Kidney (tissue), 14 donors: ENCODE data around the gene CFAP91. TPM values are rescaled to one million over a fixed set of nuclear protein-coding genes. Genes with fewer than 3 reads are reported as not detected.
A peak's percentile ranks its signal among the peaks of the same experiment; 100 is the strongest.

Source experiments
- DNase-seq, 5 donors: peaks; one replicate each; pipeline ENCODE4 v3.0.0-alpha.2; 2013 to 2020
- FAIRE-seq: peaks from 2 replicates; lab custom pipeline; 2012; peaks lifted over from hg19 to GRCh38; lab: Jason Lieb, UNC
- H3K27ac ChIP-seq, 2 donors: one replicate each; pipeline ENCODE4 v1.7.0; 2013; ENCODE audit warnings: low read depth in 2 of 2, low read length in 2 of 2, inconsistent platforms in 1 of 2
- H3K27me3 ChIP-seq: one replicate; pipeline ENCODE4 v1.7.1; 2013; ENCODE audit warnings: low read length, inconsistent platforms; ENCODE audit not compliant: control insufficient read depth, insufficient read depth
- H3K36me3 ChIP-seq, 3 donors: one replicate each; pipeline versions ENCODE4 v1.7.0 to v1.7.1; 2013; ENCODE audit warnings: low read length in 3 of 3, control low read depth in 1 of 3, inconsistent platforms in 1 of 3; ENCODE audit not compliant: insufficient read depth in 3 of 3, control insufficient read depth in 2 of 3
- H3K4me1 ChIP-seq, 3 donors: one replicate each; pipeline versions ENCODE4 v1.7.0 to v1.7.1; 2013; ENCODE audit warnings: low read length in 3 of 3, inconsistent platforms in 1 of 3, low read depth in 1 of 3; ENCODE audit not compliant: control insufficient read depth in 2 of 3, insufficient read depth in 2 of 3
- H3K4me3 ChIP-seq, 3 donors: one replicate each; pipeline versions ENCODE4 v1.7.0 to v1.8.1; 2013; ENCODE audit warnings: low read length in 3 of 3, control low read depth in 1 of 3, inconsistent platforms in 1 of 3
- H3K9ac ChIP-seq, 3 donors: one replicate each; pipeline versions ENCODE4 v1.7.0 to v1.7.1; 2013; ENCODE audit warnings: low read length in 3 of 3, control low read depth in 1 of 3, inconsistent platforms in 1 of 3
- H3K9me3 ChIP-seq, 3 donors: one replicate each; pipeline versions ENCODE4 v1.7.0 to v1.7.1; 2013; ENCODE audit warnings: low read length in 3 of 3, control low read depth in 1 of 3, inconsistent platforms in 1 of 3; ENCODE audit not compliant: control insufficient read depth in 2 of 3, insufficient read depth in 1 of 3
- CTCF ChIP-seq: IDR thresholded peaks from 3 replicates; pipeline ENCODE4 v1.5.1; 2012; ENCODE audit warnings: mild to moderate bottlenecking, moderate library complexity, borderline replicate concordance; ENCODE audit not compliant: insufficient read depth; ENCODE audit errors: extremely low read depth
- intact Hi-C: fragments of 100-400 bp; cut with DNase I; formaldehyde crosslinking; loops from one replicate; pipeline ENCODE4 v1.11.1; 2022
- polyA plus RNA-seq: library from polyadenylated mRNA; stranded (reverse); fragments of 350-450 nt; fragmentation: Illumina TruSeq; extraction: RNeasy Lipid Tissue Mini Kit (QIAGEN cat#74804); gene quantifications from one replicate; pipeline ENCODE4 v1.2.3, GENCODE V29; 2014; ENCODE audit warnings: low read depth, low replicate concordance; ENCODE audit not compliant: insufficient read depth
- total RNA-seq: library from RNA; stranded (reverse); fragmentation: NEBNext Ultra II Directional; extraction: Animal tissue kit (Norgen Biotek cat#: 25700); gene quantifications from one replicate; pipeline ENCODE4 v1.2.1, GENCODE V29; 2021
- donor health status: control.
- donor health status: control.
- donor health status: control.
- donor health status: control.
- donor health status: control.
- donor health status: DM: yes; HTN: yes; CAD: no.
- donor health status: Normal renal cell carcinoma (clear cell type).

The CFAP91 gene
- total and polyA plus RNA-seq, 2 donors from 2014 or later: 4.7 to 14.1 TPM

GRCh38 chr3:119748991-119749390, 46.2 kb downstream of the CFAP91 start:
- no peaks in the 10 kb centered on the region for H3K4me1 ChIP-seq
- no peak overlapping the region for H3K4me3 ChIP-seq
- no peak overlapping the region for H3K9ac ChIP-seq
- peak in 3 of 5 donors; percentile 14 to 64 (median 62) for DNase-seq
- no peaks in the 10 kb centered on the region for H3K9me3 ChIP-seq
- H3K36me3 ChIP-seq: peaks cover 0 to 7% (median 6%) of the 10 kb centered on the region in 3 donors
- intact Hi-C loops: no loop called here
- no peak overlapping the region for H3K27ac ChIP-seq
- no peak for FAIRE-seq
- H3K27me3 ChIP-seq: no peaks in the 10 kb centered on the region
- TF ChIP-seq CTCF: no peak

GRCh38 chr3:119751423-119751822, 48.6 kb downstream of the CFAP91 start:
- TF ChIP-seq CTCF: no peak
- FAIRE-seq: no peak
- H3K9ac ChIP-seq: no peak overlapping the region
- DNase-seq: no peak
- no peak overlapping the region for H3K27ac ChIP-seq
- no peaks in the 10 kb centered on the region for H3K27me3 ChIP-seq
- H3K36me3 ChIP-seq: peaks cover 0 to 7% (median 6%) of the 10 kb centered on the region in 3 donors
- intact Hi-C loops: no loop called here
- no peak overlapping the region for H3K4me3 ChIP-seq
- peaks cover 0 to 3% (median 0%) of the 10 kb centered on the region in 3 donors for H3K9me3 ChIP-seq
- H3K4me1 ChIP-seq: no peaks in the 10 kb centered on the region

Other genes with a start within 250 kb of the CFAP91 start
- 37.0 TPM for gene TMEM39A, start 239.4 kb upstream of the CFAP91 start, total RNA-seq
- 7.0 TPM for gene TMEM39A, start 239.4 kb upstream of the CFAP91 start, polyA plus RNA-seq
- 17.8 TPM for gene POGLUT1, start 234.1 kb upstream of the CFAP91 start, total RNA-seq
- 7.6 TPM for gene POGLUT1, start 234.1 kb upstream of the CFAP91 start, polyA plus RNA-seq
- 114 TPM for gene TIMMDC1, start 204.5 kb upstream of the CFAP91 start, total RNA-seq
- 169 TPM for gene TIMMDC1, start 204.5 kb upstream of the CFAP91 start, polyA plus RNA-seq
- 1.2 TPM for gene CD80, start 143.4 kb upstream of the CFAP91 start, total RNA-seq
- not detected for gene CD80, start 143.4 kb upstream of the CFAP91 start, polyA plus RNA-seq
- 15.0 TPM for gene ADPRH, start 123.5 kb upstream of the CFAP91 start, total RNA-seq
- 5.2 TPM for gene ADPRH, start 123.5 kb upstream of the CFAP91 start, polyA plus RNA-seq
- gene PLA1A, start 105.1 kb upstream of the CFAP91 start, total RNA-seq: 6.7 TPM
- gene PLA1A, start 105.1 kb upstream of the CFAP91 start, polyA plus RNA-seq: 10.1 TPM
- 3.2 TPM for gene POPDC2, start 42.4 kb upstream of the CFAP91 start, total RNA-seq
- 7.3 TPM for gene POPDC2, start 42.4 kb upstream of the CFAP91 start, polyA plus RNA-seq
- gene COX17, start 25.6 kb upstream of the CFAP91 start, total RNA-seq: 46.4 TPM
- 218 TPM for gene COX17, start 25.6 kb upstream of the CFAP91 start, polyA plus RNA-seq
- 0.38 TPM for gene NR1I2, start 79.1 kb downstream of the CFAP91 start, total RNA-seq
- 0.41 TPM for gene NR1I2, start 79.1 kb downstream of the CFAP91 start, polyA plus RNA-seq